Neural cell (in vitro differentiated cells): ENCODE results near the gene PRKD1. TPM values are rescaled to one million over a fixed set of nuclear protein-coding genes. Genes with fewer than 3 reads are reported as not detected.

ENCODE experiments used
- H2AFZ ChIP-seq: fragments of 200-600, 300-800 bp; sonication (generic), shearing (Covaris generic); 2 replicates; pipeline ENCODE4 v1.6.0; 2014; ENCODE audit warnings: low read depth, mild to moderate bottlenecking, antibody characterized with exemption, low read length, moderate library complexity
- H3F3A ChIP-seq: fragments of 200-600 bp; shearing (Covaris generic); 2 replicates; pipeline ENCODE4 v1.6.1; 2016; ENCODE audit warnings: mild to moderate bottlenecking, moderate library complexity, mixed read lengths, antibody characterized with exemption, low read length; ENCODE audit not compliant: insufficient read depth, poor library complexity, severe bottlenecking
- H3K27ac ChIP-seq: fragments of 200-600, 300-800 bp; sonication (generic), shearing (Covaris generic); 2 replicates; pipeline ENCODE4 v1.5.1; 2014; ENCODE audit warnings: mild to moderate bottlenecking, low read length, moderate library complexity
- H3K27me3 ChIP-seq: fragments of 300-800, 200-600 bp; sonication (generic), shearing (Covaris generic); 2 replicates; pipeline ENCODE4 v1.6.0; 2014; ENCODE audit warnings: mild to moderate bottlenecking, low read depth, low read length, moderate library complexity; ENCODE audit not compliant: insufficient read depth
- H3K36me3 ChIP-seq: fragments of 300-800, 200-600 bp; sonication (generic), shearing (Covaris generic); 2 replicates; pipeline ENCODE4 v1.5.1; 2014; ENCODE audit warnings: mild to moderate bottlenecking, antibody characterized with exemption, low read length, moderate library complexity; ENCODE audit not compliant: insufficient read depth
- H3K4me2 ChIP-seq: fragments of 300-800, 200-600 bp; sonication (generic), shearing (Covaris generic); 2 replicates; pipeline ENCODE4 v1.6.0; 2014; ENCODE audit warnings: mild to moderate bottlenecking, low read length
- H3K4me3 ChIP-seq: fragments of 300-800, 200-600 bp; sonication (generic), shearing (Covaris generic); 2 replicates; pipeline ENCODE4 v1.5.1; 2014; ENCODE audit warnings: mild to moderate bottlenecking, low read length, moderate library complexity
- H3K79me2 ChIP-seq: fragments of 200-600 bp; shearing (Covaris generic); replicated peaks from 2 replicates; pipeline ENCODE4 v1.6.0; 2014; ENCODE audit warnings: mild to moderate bottlenecking, low read length, moderate library complexity; ENCODE audit not compliant: insufficient read depth
- H3K9ac ChIP-seq: fragments of 300-800, 200-600 bp; sonication (generic), shearing (Covaris generic); 2 replicates; pipeline ENCODE4 v1.6.1; 2016; ENCODE audit warnings: mild to moderate bottlenecking, low read length, mixed read lengths
- H3K9me2 ChIP-seq: fragments of 200-600 bp; shearing (Covaris generic); 2 replicates; pipeline ENCODE4 v1.6.1; 2016; ENCODE audit warnings: mild to moderate bottlenecking, low read length, mixed read lengths; ENCODE audit not compliant: insufficient read depth
- H3K9me3 ChIP-seq: fragments of 200-600, 300-800 bp; sonication (generic), shearing (Covaris generic); 2 replicates; pipeline ENCODE4 v1.6.1; 2016; ENCODE audit warnings: mild to moderate bottlenecking, mixed run types, low read length, moderate library complexity, mixed read lengths
- H4K20me1 ChIP-seq: fragments of 200-600 bp; shearing (Covaris generic); 2 replicates; pipeline ENCODE4 v1.6.1; 2016; ENCODE audit warnings: mild to moderate bottlenecking, mixed run types; ENCODE audit not compliant: insufficient read depth
- EP300 ChIP-seq: fragments of 450-650 bp; conservative IDR thresholded peaks from 2 replicates; pipeline ENCODE4 v1.6.1; 2014; ENCODE audit warnings: antibody characterized with exemption, mild to moderate bottlenecking, moderate library complexity; ENCODE audit not compliant: poor library complexity, severe bottlenecking
- EZH2 ChIP-seq: fragments of 200-600, 300-800 bp; shearing (Covaris generic), sonication (generic); IDR thresholded peaks from 2 replicates; pipeline ENCODE4 v1.6.1; 2014; ENCODE audit warnings: antibody characterized with exemption, low read length, borderline replicate concordance, mild to moderate bottlenecking; ENCODE audit not compliant: insufficient read depth, poor library complexity, severe bottlenecking
- MXI1 ChIP-seq: fragments of 450-650 bp; conservative IDR thresholded peaks from 2 replicates; pipeline ENCODE4 v1.6.1; 2014; ENCODE audit warnings: antibody characterized with exemption, mild to moderate bottlenecking; ENCODE audit not compliant: poor library complexity, severe bottlenecking
- POLR2AphosphoS5 ChIP-seq: IDR thresholded peaks from 2 replicates; pipeline ENCODE4 v1.6.1; 2012
- RAD21 ChIP-seq: fragments of 450-650 bp; conservative IDR thresholded peaks from 2 replicates; pipeline ENCODE4 v1.6.1; 2014; ENCODE audit warnings: antibody characterized with exemption, mild to moderate bottlenecking, moderate library complexity
- REST ChIP-seq: IDR thresholded peaks from 2 replicates; pipeline ENCODE4 v1.6.1; 2012; ENCODE audit warnings: borderline replicate concordance
- SMC3 ChIP-seq: fragments of 450-650 bp; conservative IDR thresholded peaks from 2 replicates; pipeline ENCODE4 v1.6.1; 2014; ENCODE audit warnings: antibody characterized with exemption, mild to moderate bottlenecking, moderate library complexity; ENCODE audit not compliant: poor library complexity
- polyA plus RNA-seq: library from polyadenylated mRNA; depleted of rRNA; stranded (reverse); fragments of >200 nt; gene quantifications from 2 replicates; pipeline ENCODE4 v1.2.3, GENCODE V29; 2014
- TF ChIP-seq, protein P1 (sequence below): fragments of 450-650 bp; IDR thresholded peaks from 2 replicates; pipeline ENCODE4 v1.5.1; 2014; ENCODE audit warnings: antibody characterized with exemption, mild to moderate bottlenecking, moderate library complexity; ENCODE audit not compliant: poor library complexity, severe bottlenecking

The PRKD1 gene
- polyA plus RNA-seq, 1 donor from 2014 or later: 9.6 TPM

DNA sequence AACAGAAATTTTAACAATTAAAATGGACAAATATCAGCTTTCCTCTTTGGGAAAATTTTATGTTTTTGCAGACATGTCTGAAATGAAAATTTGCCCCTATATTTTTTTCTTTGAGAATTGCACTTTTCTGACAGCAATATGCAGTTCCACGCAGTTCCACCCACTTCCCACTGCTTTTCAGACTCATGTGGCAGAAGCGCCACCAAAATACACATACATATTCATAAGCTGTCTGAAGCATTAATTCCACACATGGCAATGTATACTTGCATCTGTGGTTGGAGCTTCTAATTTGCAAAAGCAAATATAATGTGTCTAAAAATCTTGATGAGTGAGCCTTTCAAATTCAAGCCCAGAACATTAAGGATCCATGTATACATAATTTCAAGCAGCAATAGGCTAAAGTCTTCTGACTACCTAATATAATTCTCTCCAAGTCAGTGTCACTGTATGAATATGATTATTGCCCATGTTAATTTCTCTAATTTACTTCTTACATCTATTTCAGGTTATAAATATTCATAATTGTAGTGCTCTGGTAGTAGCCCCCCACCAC is 129.5 kb downstream of the PRKD1 start:
- H3K27ac ChIP-seq: no peak overlapping the region
- no peak overlapping the region for H2AFZ ChIP-seq
- H3K27me3 ChIP-seq: no peaks in the 10 kb centered on the region
- no peaks in the 10 kb centered on the region for H3K9me3 ChIP-seq
- H3K9me2 ChIP-seq: no peaks in the 10 kb centered on the region
- H3K4me2 ChIP-seq: no peak overlapping the region
- H3K9ac ChIP-seq: no peak overlapping the region
- no peak overlapping the region for H3K4me3 ChIP-seq
- no peaks in the 10 kb centered on the region for H3K79me2 ChIP-seq
- TF ChIP-seq MXI1: no peak
- H3K36me3 ChIP-seq: no peaks in the 10 kb centered on the region
- no peaks in the 10 kb centered on the region for H3F3A ChIP-seq
- no peaks in the 10 kb centered on the region for H4K20me1 ChIP-seq

DNA sequence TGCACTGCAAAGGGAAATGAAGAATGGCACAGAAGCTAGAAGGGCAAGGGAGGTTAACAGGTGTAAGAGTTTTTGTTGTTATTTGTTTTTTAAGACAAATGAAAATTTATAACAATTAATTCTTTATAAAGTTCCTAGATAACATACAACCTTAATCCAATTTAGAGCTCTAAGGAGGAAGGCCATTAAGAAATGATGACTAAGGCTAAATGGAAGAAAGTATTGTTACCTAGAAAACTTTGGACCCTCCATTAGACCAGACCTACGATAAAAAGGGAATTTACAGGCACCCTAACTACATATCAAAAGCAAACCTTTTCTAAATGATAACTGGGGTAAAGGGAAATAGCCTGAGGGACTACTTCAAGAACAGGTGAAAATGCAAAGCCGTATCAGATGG is 130.8 kb downstream of the PRKD1 start:
- Histone ChIP-seq H3K9ac (no peak overlapping the region), H3F3A (no peaks in the 10 kb centered on the region), H3K79me2 (no peaks in the 10 kb centered on the region), H3K9me3 (no peaks in the 10 kb centered on the region), H3K4me3 (no peak overlapping the region), H3K27me3 (no peaks in the 10 kb centered on the region), H3K27ac (no peak overlapping the region), H3K9me2 (no peaks in the 10 kb centered on the region), H4K20me1 (no peaks in the 10 kb centered on the region), H3K4me2 (no peak overlapping the region), H2AFZ (no peak overlapping the region), H3K36me3 (no peaks in the 10 kb centered on the region)
- no peak for TF ChIP-seq MXI1

DNA sequence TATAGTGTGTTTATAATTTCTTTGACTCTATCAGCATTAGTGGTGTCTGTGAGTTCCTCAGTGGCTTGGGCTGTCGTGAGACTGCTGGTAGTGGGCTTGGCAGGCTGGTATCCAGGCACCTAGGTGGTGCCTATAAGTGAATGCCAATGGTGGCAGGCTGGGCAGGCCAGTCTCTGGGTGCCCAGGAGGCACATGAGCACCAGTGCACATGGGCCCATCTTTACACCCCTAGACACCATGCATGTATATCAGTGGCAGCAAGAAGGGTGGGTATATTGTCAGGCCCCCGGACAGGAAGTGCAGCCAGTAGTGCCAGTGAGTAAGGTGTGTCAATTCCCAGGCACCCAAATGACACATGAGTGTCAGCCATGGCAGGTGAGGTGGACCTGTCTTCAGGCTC is 138.2 kb downstream of the PRKD1 start:
- Histone ChIP-seq H3K4me2 (no peak overlapping the region), H3K27me3 (no peaks in the 10 kb centered on the region), H3K79me2 (no peaks in the 10 kb centered on the region), H3K36me3 (no peaks in the 10 kb centered on the region), H3K9ac (no peak overlapping the region), H3F3A (no peaks in the 10 kb centered on the region), H3K9me3 (no peaks in the 10 kb centered on the region), H3K9me2 (no peaks in the 10 kb centered on the region), H3K4me3 (no peak overlapping the region), H4K20me1 (no peaks in the 10 kb centered on the region), H3K27ac (no peak overlapping the region), H2AFZ (no peak overlapping the region)
- TF ChIP-seq REST: no peak
- no peak for TF ChIP-seq SMC3
- TF ChIP-seq RAD21: no peak
- TF ChIP-seq, protein P1, sequence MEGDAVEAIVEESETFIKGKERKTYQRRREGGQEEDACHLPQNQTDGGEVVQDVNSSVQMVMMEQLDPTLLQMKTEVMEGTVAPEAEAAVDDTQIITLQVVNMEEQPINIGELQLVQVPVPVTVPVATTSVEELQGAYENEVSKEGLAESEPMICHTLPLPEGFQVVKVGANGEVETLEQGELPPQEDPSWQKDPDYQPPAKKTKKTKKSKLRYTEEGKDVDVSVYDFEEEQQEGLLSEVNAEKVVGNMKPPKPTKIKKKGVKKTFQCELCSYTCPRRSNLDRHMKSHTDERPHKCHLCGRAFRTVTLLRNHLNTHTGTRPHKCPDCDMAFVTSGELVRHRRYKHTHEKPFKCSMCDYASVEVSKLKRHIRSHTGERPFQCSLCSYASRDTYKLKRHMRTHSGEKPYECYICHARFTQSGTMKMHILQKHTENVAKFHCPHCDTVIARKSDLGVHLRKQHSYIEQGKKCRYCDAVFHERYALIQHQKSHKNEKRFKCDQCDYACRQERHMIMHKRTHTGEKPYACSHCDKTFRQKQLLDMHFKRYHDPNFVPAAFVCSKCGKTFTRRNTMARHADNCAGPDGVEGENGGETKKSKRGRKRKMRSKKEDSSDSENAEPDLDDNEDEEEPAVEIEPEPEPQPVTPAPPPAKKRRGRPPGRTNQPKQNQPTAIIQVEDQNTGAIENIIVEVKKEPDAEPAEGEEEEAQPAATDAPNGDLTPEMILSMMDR: no peak
- no peak for TF ChIP-seq EP300
- no peak for TF ChIP-seq MXI1
- no peak for TF ChIP-seq EZH2
- no peak for TF ChIP-seq POLR2AphosphoS5
